NCI-H187 treated with DMSO at 0.1 percent for 48 hours (cell line): ENCODE results near the gene GJB4.
A peak's percentile ranks its signal among the peaks of the same experiment; 100 is the strongest.
"Not testable (repeated sequence)": the region's sequence is repeated elsewhere in the genome, so short reads cannot be mapped to it uniquely, and the experiment has no call there.

Experiments used
- DNase-seq: peaks from one replicate; lab custom pipeline; 2025; lab: John Stamatoyannopoulos, UW

The GJB4 gene

DNA sequence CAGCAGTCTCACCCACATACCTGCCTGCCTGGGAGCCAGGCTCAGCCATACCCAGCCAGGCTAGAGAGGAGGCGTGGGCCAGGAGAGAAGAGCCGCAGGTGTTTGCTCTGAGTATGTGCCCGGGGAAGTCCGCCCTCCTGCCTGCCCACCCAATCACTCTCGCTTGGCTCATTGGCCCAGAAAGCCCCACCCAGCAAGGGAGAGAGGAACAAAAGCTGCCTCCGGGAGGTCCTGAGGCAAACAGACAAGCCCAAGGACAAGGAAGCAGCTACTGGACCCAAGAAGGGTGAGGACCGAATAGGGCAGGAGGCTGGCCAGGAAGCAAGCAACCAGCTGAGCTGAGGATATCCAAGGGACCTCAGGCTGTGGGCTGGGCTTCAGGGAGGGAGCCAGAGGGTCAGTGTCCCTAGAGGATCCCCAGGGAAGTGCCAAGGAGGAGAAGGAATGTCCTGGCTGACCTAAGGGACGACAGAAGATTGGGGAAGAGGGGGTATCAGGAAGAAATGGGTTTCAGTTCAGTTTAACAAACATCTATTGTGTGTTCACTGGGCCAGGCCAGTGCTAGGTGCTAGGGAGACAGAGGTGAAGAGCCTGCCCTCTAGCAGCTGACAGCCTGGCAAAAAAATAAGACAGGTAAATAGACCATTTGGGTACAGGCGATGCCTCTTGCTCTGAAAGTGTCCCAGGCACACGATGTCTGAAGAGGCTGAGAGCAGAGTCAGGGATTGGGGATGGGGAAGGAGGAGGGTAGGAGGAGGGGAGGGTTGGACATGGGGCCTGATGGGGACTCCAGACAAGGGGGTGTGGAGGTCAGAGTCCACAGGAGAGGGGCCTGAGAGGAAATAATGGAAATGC lies at the start of gene GJB4:
Gene GJB4 (plus strand): TSS at position 238 of the 855 bp plus-strand sequence. CDS start 1,515 bp downstream, outside the sequence.
- no peak for DNase-seq

- no peak for DNase-seq
These were observed 48.7 kb upstream of the GJB4 start for GRCh38 chr1:34710812-34711211.

DNA sequence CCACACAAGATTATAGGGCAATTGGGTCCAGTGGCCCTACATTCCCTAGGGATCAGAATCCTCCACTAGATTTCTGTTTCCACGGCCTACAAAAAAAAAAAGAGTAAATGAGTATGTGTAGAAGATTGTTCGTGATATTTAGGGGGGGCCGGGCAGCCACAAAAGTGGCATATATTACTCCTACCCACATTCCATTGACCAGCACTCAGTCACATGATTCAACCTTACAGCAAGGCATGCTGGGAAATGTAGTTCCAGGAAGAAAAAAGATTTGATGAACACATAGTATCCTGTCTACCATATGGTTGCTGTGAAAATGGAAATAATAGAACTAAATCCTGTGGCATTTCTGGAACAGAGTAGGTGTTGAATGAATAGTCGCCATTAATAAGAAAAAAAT lies 48.1 kb upstream of the GJB4 start:
- DNase-seq = no peak

DNA sequence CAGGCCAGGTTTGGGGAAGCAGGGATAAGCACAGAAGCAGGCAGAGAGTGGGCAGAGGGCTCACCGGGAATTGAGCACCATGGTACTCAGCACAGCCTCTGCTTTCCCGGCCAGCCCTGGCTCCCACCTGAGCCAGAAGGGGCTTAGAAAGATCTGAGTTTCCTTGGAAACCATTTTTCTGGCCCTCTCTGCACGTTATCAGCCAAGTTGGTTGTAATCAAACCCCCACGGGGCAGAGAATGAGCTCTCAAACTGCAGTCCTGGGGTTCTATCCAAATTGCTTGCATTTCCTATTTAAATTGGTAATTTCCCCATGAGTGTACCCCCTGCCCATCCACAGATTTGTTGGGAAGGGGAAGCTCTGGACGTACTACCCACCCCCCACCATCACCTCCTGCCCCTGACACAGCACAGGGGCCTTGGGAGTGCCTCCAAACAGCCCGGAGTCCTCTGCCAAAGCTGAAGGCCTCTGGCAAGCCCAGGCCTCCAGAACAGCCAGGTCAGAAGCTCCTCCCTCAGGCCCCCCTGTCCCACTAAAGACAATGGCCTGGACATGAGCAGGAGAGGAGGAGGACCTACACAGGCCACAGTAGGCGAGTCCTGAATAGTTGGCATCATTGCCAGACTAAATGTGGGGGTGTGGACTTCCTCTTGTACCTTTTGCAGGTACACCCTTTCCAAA lies 47.4 kb upstream of the GJB4 start:
- no peak for DNase-seq

GRCh38 chr1:34713443-34713842 lies 46.1 kb upstream of the GJB4 start:
- DNase-seq = no peak

- DNase-seq = no peak
These were observed 45.2 kb upstream of the GJB4 start for GRCh38 chr1:34714386-34714785.

DNA sequence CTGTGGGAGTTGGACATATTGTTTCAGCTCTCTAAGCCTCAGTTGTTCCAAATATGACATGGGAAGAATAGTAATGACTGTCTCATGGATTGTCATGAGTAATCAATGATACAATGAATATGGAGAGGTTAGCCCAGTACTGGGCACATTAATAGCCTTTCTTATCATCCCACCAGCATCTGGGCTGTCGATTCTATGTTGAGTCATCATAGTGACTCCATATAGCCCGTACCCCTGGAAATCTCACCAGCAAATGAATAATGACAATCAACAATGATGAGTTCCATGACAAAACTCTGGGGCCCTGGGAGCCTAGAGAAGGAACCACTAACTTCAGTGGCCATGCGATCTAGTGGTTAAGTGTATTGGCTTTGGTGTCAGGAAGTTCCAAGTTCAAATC lies 44.4 kb upstream of the GJB4 start:
- no peak for DNase-seq

DNA sequence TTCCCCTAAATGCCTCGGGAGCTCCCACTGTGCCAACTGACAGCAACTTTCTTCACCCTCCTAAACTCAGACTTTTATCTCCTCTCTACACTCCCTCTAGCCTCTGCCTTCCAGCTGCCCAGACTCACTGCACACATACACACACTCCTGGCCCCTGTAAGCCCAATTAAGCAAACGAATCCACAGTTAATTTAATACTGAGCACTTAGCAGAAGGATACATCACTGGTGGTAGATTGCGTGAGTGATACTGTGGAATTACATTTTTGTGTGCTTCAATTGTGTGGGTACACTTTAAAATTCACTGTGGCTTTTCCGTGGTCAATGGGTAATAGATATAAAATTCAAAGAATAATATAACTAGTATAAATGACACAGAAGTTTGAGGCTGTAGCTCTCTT lies 38.3 kb upstream of the GJB4 start:
- no peak for DNase-seq

- DNase-seq = no peak
These were observed 37.7 kb upstream of the GJB4 start for GRCh38 chr1:34721646-34722355.

GRCh38 chr1:34726861-34727260 lies 32.7 kb upstream of the GJB4 start:
- no peak for DNase-seq

DNA sequence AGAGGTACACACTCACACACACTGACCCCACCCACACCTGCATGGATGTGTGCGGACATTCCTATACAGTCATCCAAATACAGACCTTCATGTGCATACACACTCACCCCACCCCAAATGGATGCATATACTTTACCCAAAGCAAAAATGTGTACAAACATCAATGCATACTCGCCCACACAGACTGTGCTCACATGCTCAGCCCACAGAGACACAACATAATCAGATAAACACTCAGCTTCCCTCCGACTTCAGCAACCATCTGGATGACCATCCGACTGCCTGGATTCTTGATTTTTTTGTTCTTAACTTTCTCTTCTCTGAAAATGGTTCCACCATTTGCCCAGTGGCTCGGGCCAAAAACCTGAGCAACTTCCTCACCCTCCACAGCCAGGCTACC lies 29.1 kb upstream of the GJB4 start:
- no peak for DNase-seq

GRCh38 chr1:34732831-34733230 lies 26.7 kb upstream of the GJB4 start:
- not testable (repeated sequence) for DNase-seq

GRCh38 chr1:34736692-34737091 lies 22.8 kb upstream of the GJB4 start:
- DNase-seq = no peak

- not testable (repeated sequence) for DNase-seq
These were observed 22.3 kb upstream of the GJB4 start for GRCh38 chr1:34737236-34737635.

GRCh38 chr1:34739613-34740012 lies 19.9 kb upstream of the GJB4 start:
- no peak for DNase-seq

DNA sequence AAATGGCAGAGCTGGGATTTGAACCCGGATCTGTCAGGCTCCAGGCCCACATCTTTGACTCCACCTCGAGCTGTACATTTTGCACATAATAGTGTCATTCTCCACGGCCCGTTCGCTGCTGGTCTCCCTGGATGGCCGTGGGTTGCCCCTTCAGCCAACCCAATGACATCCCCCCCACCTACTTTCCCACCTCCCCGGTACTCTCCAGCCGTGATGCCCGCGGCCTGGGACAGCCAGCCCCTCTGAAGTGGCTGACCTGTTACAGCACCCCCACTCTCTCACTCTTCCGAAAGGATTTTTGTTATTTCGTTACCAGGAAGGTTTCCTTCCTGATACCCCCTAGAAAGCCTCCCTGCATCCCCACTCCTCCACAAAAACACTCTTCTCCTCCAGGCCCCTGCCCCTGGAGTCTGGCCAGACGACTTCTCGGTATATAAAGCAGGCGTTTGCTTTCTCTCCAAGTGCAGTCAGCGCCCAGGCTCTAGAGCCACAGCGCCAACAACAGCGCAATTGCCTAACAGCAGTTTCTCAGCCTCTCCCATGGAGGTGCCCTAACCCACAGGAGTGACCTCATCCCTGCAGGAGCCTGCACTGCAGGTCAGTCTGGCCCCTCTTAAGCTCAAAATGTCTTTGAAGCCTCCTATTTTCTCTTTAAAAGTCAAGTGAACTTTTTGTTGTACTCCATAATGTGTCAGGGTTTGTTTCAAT lies 19.2 kb upstream of the GJB4 start:
- no peak for DNase-seq

DNA sequence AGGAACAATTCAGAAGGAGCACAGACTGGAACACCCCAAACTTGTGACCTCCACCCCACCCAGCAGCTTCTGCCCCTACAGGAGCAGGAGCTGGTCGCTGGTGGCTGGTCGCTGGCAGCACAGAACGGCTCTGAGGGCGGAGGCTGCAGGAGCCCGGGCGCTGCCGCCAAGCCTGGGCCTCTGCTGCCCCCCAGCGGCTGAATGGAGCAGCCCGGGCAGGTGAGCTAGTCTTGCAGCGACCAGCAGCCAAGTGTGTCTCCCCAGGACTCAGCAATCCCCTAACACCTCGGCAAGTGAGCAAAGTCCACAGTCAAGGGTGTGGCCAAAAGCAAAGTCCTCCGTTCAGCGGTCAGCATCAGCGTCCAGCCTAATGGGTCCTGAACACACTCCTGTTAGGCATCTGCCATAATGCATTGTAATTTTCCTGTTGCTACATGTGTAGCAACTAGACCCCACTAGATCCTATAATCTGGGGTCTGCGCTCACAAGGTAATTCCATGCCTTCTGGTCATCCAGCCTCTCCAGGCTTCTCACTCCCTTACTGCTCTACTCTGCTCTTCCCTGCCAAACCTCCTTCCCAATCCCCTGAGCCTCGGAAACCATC lies 16.8 kb upstream of the GJB4 start:
- DNase-seq = peak; percentile 11

DNA sequence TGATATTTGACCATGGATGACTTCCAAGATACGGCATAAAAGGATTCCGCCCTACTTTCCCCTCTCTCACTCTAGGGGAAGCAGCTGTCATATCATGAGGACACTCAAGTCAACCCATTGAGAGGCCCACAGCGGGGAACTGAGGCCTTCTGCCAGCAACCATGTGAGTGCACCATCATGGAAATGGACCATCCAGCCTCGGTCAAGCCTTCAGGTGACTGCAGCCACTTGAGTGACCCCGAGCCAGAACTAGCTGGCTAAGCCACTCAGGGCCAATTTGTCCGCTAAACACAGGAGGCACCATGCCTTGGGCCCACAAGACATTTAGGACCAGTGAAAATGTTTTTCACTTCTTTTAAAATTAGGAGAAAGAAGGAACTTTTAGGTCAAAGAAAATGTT lies 15.8 kb upstream of the GJB4 start:
- DNase-seq = no peak

DNA sequence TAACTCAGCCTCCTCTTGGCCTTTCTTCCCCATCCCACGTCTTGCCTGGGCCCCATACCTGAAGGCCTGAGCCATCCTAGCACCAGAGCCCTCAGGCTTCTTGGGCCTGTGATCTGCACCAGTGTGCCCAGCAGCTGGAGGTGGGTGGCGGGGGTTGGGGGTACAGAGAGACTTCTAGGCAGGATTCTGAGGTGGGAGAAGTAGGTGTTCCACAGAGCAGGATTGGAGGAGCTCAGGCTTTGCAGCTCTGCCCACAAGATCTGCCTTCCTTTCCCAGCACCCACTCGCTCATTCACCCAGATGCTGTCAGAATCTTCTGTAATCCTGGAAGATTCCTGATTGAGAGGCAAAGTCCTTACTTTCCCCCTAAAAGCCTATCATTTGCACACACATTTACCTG lies 14.7 kb upstream of the GJB4 start:
- DNase-seq = no peak

GRCh38 chr1:34745666-34746065 lies 13.9 kb upstream of the GJB4 start:
- DNase-seq = no peak

GRCh38 chr1:34746101-34746500 lies 13.4 kb upstream of the GJB4 start:
- no peak for DNase-seq
